ENCODE measurements around the gene SNAPC2.

Gene SNAPC2

DNA sequence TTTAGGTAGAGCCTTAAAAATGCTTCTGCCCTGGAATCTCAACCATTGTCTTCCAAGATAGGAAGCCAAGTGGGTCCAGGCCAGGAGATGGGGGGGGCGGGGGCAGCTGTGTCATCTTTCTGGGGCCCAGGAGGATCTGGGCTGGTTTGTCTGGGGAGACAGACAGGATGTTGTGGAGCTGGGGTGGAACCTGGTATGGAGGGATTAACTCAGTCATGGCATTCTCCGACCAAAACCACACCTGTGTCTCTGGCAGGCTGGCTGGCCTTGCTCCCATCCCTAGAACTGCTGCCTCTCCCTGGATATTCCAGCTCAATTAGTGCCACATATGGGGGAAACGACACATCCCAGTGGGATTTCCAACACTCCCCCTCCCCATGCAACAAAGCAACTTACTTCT lies 19.2 kb upstream of the SNAPC2 start:
- no peaks in the 10 kb centered on the region for H3K27me3 ChIP-seq (ENCODE audit: insufficient read depth, low read length)
- no peak for TF ChIP-seq EZH2 (IDR thresholded peaks at IDR 0.05; ENCODE audit: borderline replicate concordance, low read length)
- TF ChIP-seq, protein P1, sequence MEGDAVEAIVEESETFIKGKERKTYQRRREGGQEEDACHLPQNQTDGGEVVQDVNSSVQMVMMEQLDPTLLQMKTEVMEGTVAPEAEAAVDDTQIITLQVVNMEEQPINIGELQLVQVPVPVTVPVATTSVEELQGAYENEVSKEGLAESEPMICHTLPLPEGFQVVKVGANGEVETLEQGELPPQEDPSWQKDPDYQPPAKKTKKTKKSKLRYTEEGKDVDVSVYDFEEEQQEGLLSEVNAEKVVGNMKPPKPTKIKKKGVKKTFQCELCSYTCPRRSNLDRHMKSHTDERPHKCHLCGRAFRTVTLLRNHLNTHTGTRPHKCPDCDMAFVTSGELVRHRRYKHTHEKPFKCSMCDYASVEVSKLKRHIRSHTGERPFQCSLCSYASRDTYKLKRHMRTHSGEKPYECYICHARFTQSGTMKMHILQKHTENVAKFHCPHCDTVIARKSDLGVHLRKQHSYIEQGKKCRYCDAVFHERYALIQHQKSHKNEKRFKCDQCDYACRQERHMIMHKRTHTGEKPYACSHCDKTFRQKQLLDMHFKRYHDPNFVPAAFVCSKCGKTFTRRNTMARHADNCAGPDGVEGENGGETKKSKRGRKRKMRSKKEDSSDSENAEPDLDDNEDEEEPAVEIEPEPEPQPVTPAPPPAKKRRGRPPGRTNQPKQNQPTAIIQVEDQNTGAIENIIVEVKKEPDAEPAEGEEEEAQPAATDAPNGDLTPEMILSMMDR (IDR thresholded peaks at IDR 0.05; ENCODE audit: low read length) = no peak
- H3K27ac ChIP-seq (ENCODE audit: low read depth, low read length, poor library complexity, severe bottlenecking) = no peak overlapping the region
- H3K4me2 ChIP-seq (ENCODE audit: low read length) = no peak overlapping the region
- H3K36me3 ChIP-seq (ENCODE audit: insufficient read depth, low read length) = peaks cover 4% of the 10 kb centered on the region; the same call in 1 of the 2 replicates
- no peaks in the 10 kb centered on the region for H3K9me3 ChIP-seq (ENCODE audit: low read length)
- H3K79me2 ChIP-seq (ENCODE audit: insufficient read depth, low read length) = peaks cover 9% of the 10 kb centered on the region
- H3K4me3 ChIP-seq (ENCODE audit: low read depth, low read length, poor library complexity, severe bottlenecking) = no peak overlapping the region
- peaks cover 22% of the 10 kb centered on the region for H3K4me1 ChIP-seq (ENCODE audit: insufficient read depth, low read length, severe bottlenecking)
- H2AFZ ChIP-seq (ENCODE audit: low read length) = no peak overlapping the region
- H3K9ac ChIP-seq (ENCODE audit: low read length) = no peak overlapping the region
- H3K9me2 ChIP-seq (ENCODE audit: low read depth, low read length) = no peaks in the 10 kb centered on the region
- no peaks in the 10 kb centered on the region for H4K20me1 ChIP-seq (ENCODE audit: insufficient read depth, low read length)
- no peaks in the 10 kb centered on the region for H3F3A ChIP-seq (ENCODE audit: insufficient read depth, low read length)

DNA sequence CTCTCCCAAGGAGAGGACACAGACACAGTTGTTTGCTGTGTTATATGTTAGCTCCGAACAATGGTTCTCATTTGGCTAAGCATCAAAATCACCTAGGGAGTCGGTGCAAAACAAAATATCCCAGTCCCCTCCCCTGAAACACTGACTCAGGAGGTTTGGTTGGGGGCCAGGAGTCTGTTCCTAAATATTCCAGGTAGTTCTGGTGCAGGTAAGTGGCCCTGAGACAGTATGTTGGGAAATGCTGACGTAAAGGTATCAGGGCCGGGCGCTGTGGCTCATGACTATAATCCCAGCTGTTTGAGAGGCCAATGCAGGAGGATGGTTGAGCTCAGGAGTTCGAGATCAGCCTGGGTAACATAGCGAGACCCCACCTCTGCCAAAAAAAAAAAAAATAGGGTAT lies 18.8 kb upstream of the SNAPC2 start:
- no peaks in the 10 kb centered on the region for H3F3A ChIP-seq (ENCODE audit: insufficient read depth, low read length)
- peaks cover 8% of the 10 kb centered on the region; the same call in 1 of the 2 replicates for H3K36me3 ChIP-seq (ENCODE audit: insufficient read depth, low read length)
- no peaks in the 10 kb centered on the region for H3K9me3 ChIP-seq (ENCODE audit: low read length)
- peaks cover 9% of the 10 kb centered on the region for H3K79me2 ChIP-seq (ENCODE audit: insufficient read depth, low read length)
- no peak overlapping the region for H3K27ac ChIP-seq (ENCODE audit: low read depth, low read length, poor library complexity, severe bottlenecking)
- no peak overlapping the region for H3K9ac ChIP-seq (ENCODE audit: low read length)
- H3K4me1 ChIP-seq (ENCODE audit: insufficient read depth, low read length, severe bottlenecking) = peaks cover 22% of the 10 kb centered on the region
- TF ChIP-seq EZH2 (IDR thresholded peaks at IDR 0.05; ENCODE audit: borderline replicate concordance, low read length) = no peak
- TF ChIP-seq, protein P1 (IDR thresholded peaks at IDR 0.05; ENCODE audit: low read length) = no peak
- no peaks in the 10 kb centered on the region for H4K20me1 ChIP-seq (ENCODE audit: insufficient read depth, low read length)
- H3K4me2 ChIP-seq (ENCODE audit: low read length) = no peak overlapping the region
- H3K4me3 ChIP-seq (ENCODE audit: low read depth, low read length, poor library complexity, severe bottlenecking) = no peak overlapping the region
- no peak overlapping the region for H2AFZ ChIP-seq (ENCODE audit: low read length)
- no peaks in the 10 kb centered on the region for H3K27me3 ChIP-seq (ENCODE audit: insufficient read depth, low read length)
- H3K9me2 ChIP-seq (ENCODE audit: low read depth, low read length) = no peaks in the 10 kb centered on the region

DNA sequence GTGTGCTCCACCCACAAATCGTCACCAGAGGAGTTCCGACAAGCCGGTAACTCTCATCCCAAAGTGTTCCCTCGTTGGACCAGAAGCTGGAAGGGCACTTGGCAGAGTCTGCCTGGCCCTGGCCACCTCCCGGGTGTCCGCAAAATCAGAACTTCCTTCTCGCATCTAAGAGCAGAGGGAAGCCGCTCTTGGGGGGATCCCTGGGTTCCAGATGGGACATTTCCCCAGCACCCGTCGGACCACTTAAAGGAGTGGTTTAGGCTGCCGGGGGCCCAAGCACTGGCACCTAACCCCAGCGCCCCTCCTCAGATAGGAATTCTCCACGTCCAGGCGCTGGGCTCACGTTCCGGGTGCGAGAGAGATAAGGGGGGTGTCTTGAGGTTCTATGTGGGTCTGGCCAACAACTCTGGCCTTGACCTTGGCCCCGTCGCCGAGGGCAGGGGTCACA lies 17.3 kb upstream of the SNAPC2 start:
- no peaks in the 10 kb centered on the region for H4K20me1 ChIP-seq (ENCODE audit: insufficient read depth, low read length)
- H3F3A ChIP-seq (ENCODE audit: insufficient read depth, low read length) = no peaks in the 10 kb centered on the region
- H3K4me2 ChIP-seq (ENCODE audit: low read length) = peak overlapping the region; percentile 83
- peak overlapping the region; percentile 75 for H3K9ac ChIP-seq (ENCODE audit: low read length)
- H3K27ac ChIP-seq (ENCODE audit: low read depth, low read length, poor library complexity, severe bottlenecking) = no peak overlapping the region
- H3K4me1 ChIP-seq (ENCODE audit: insufficient read depth, low read length, severe bottlenecking) = peaks cover 22% of the 10 kb centered on the region
- H3K27me3 ChIP-seq (ENCODE audit: insufficient read depth, low read length) = no peaks in the 10 kb centered on the region
- no peak overlapping the region for H2AFZ ChIP-seq (ENCODE audit: low read length)
- no peaks in the 10 kb centered on the region for H3K9me2 ChIP-seq (ENCODE audit: low read depth, low read length)
- H3K9me3 ChIP-seq (ENCODE audit: low read length) = no peaks in the 10 kb centered on the region
- peaks cover 8% of the 10 kb centered on the region; the same call in 1 of the 2 replicates for H3K36me3 ChIP-seq (ENCODE audit: insufficient read depth, low read length)
- peak overlapping the region; percentile 69 for H3K4me3 ChIP-seq (ENCODE audit: low read depth, low read length, poor library complexity, severe bottlenecking)
- H3K79me2 ChIP-seq (ENCODE audit: insufficient read depth, low read length) = peaks cover 9% of the 10 kb centered on the region
- TF ChIP-seq, protein P1 (IDR thresholded peaks at IDR 0.05; ENCODE audit: low read length) = no peak
- no peak for TF ChIP-seq EZH2 (IDR thresholded peaks at IDR 0.05; ENCODE audit: borderline replicate concordance, low read length)
